ENCODE measurements around the gene IP6K3. TPM values are rescaled to one million over a fixed set of nuclear protein-coding genes. Genes with fewer than 3 reads are reported as not detected.

IP6K3 gene
- polyA plus RNA-seq, 1 of the 3 experiments (the other 2 are of a cell fraction) = 0.21 TPM

GRCh38 chr6:33781131-33781975 is 34.6 kb upstream of the IP6K3 start (continued):
- peak; percentile 14; the same call in 1 of the 2 replicates for TF ChIP-seq PBX3 (IDR thresholded peaks at IDR 0.05)

- 94% methylated on average over 14 of the region's 14 CpGs for WGBS (ENCODE audit: low lambda C conversion rate)
- DNase-seq = no peak
- POLR2A ChIA-PET = interaction anchor here (2.0 kb wide), 1 partner anchor 8 kb away, joined by 7 read pairs; no protein-coding TSS in a partner anchor
- H3K27ac ChIP-seq (ENCODE audit: low read depth in 2 of 2, low read length in 1 of 2) = no peak overlapping the region; a peak in 1 of 4 replicates
- no peaks in the 10 kb centered on the region for H3K9me3 ChIP-seq
- TF ChIP-seq NFIC (IDR thresholded peaks at IDR 0.05; ENCODE audit: borderline replicate concordance) (no peak), TCF12 (IDR thresholded peaks at IDR 0.05) (no peak), USF1 (IDR thresholded peaks at IDR 0.05; ENCODE audit: borderline replicate concordance, low read depth) (no peak), YY1 (IDR thresholded peaks at IDR 0.05; ENCODE audit: low read depth) (no peak), EZH2phosphoT487 (IDR thresholded peaks at IDR 0.05; ENCODE audit: borderline replicate concordance, low read depth) (no peak), MXI1 (IDR thresholded peaks at IDR 0.05; ENCODE audit: low read depth, low read length) (no peak), JUND (IDR thresholded peaks at IDR 0.05) (no peak), FOSL2 (IDR thresholded peaks at IDR 0.05; ENCODE audit: borderline replicate concordance, low read depth) (no peak), CTCF (IDR thresholded peaks at IDR 0.05) (no peak), REST (IDR thresholded peaks at IDR 0.05; ENCODE audit: low read depth, low read length) (no peak), SMC3 (IDR thresholded peaks at IDR 0.05; ENCODE audit: low read depth, low read length) (no peak), ZBTB33 (IDR thresholded peaks at IDR 0.05; ENCODE audit: borderline replicate concordance, low read depth) (no peak), RAD21 (IDR thresholded peaks at IDR 0.05; ENCODE audit: low read length) (no peak), NRF1 (IDR thresholded peaks at IDR 0.05; ENCODE audit: low read depth, low read length) (no peak), EP300 (IDR thresholded peaks at IDR 0.05; ENCODE audit: borderline replicate concordance in 1 of 2, low read depth in 1 of 2, low read length in 1 of 2) (no peak), SIN3A (IDR thresholded peaks at IDR 0.05; ENCODE audit: borderline replicate concordance, low read depth, low read length) (no peak)
- no peak overlapping the region for H2AFZ ChIP-seq (ENCODE audit: low read depth)
- H3K9ac ChIP-seq = no peak overlapping the region
- peaks cover 13 to 25% of the 10 kb centered on the region in 2 experiments for H3K4me1 ChIP-seq (ENCODE audit: control insufficient read depth in 1 of 2, insufficient read depth in 2 of 2, low read depth in 1 of 2, low read length in 1 of 2)
- peaks cover 28% of the 10 kb centered on the region for H3K79me2 ChIP-seq (ENCODE audit: insufficient read depth)
- peaks cover 10% of the 10 kb centered on the region for H3F3A ChIP-seq (replicated peaks; ENCODE audit: insufficient read depth)
- H4K20me1 ChIP-seq (ENCODE audit: insufficient read depth) = peaks cover under 1% of the 10 kb centered on the region; the same call in 1 of the 2 replicates
- H3K4me3 ChIP-seq (ENCODE audit: low read depth in 2 of 2, low read length in 1 of 2) = no peak overlapping the region
- no peak overlapping the region for H3K4me2 ChIP-seq
- H3K36me3 ChIP-seq (replicated peaks in 1 of 2; ENCODE audit: control insufficient read depth in 1 of 2, insufficient read depth in 2 of 2, low read length in 1 of 2) = peaks cover 63 to 90% of the 10 kb centered on the region in 2 experiments
- no peaks in the 10 kb centered on the region for H3K9me2 ChIP-seq
- H3K27me3 ChIP-seq (ENCODE audit: insufficient read depth) = no peaks in the 10 kb centered on the region
- CTCF ChIA-PET = interaction anchor here (1.1 to 5.7 kb wide), 7 partner anchors 11 to 384 kb away, joined by 4 to 63 read pairs (median 12); no protein-coding TSS in a partner anchor
Observed at GRCh38 chr6:33779895-33780294, 33.2 kb upstream of the IP6K3 start.

All from SK-N-SH (cell line).